Neuron (in vitro differentiated cells): ENCODE results near the gene STK32B.

Experiments used
- H2AFZ ChIP-seq: one replicate; pipeline ENCODE4 v1.6.1; 2013; ENCODE audit warnings: low read depth, mild to moderate bottlenecking, inconsistent platforms, low read length, moderate library complexity
- H3K27me3 ChIP-seq: one replicate; pipeline ENCODE4 v1.6.1; 2013; ENCODE audit warnings: low read length; ENCODE audit not compliant: insufficient read depth
- H3K36me3 ChIP-seq: one replicate; pipeline ENCODE4 v1.6.1; 2013; ENCODE audit warnings: low read length; ENCODE audit not compliant: insufficient read depth
- H3K4me1 ChIP-seq: one replicate; pipeline ENCODE4 v1.6.1; 2013; ENCODE audit warnings: low read length; ENCODE audit not compliant: insufficient read depth
- H3K4me3 ChIP-seq: 2 replicates; pipeline ENCODE4 v1.5.1; 2013; ENCODE audit warnings: mild to moderate bottlenecking, low read length, moderate library complexity
- H3K9me3 ChIP-seq: one replicate; pipeline ENCODE4 v1.6.1; 2013; ENCODE audit warnings: low read length

STK32B gene

GRCh38 chr4:5019274-5019673 lies 32.0 kb upstream of the STK32B start, which contains the start of gene CYTL1:
Gene CYTL1 (minus strand): TSS chr4:5019458. CDS start chr4:5019445, 13 bp downstream.
- Histone ChIP-seq H2AFZ (no peak within 1 kb of the TSS), H3K4me1 (no peaks in the 10 kb centered on the region), H3K27me3 (peaks cover 5% of the 10 kb centered on the region), H3K36me3 (no peaks in the 10 kb centered on the region), H3K4me3 (no peak within 1 kb of the TSS), H3K9me3 (no peaks in the 10 kb centered on the region)

GRCh38 chr4:5019796-5020195 lies 31.5 kb upstream of the STK32B start:
- H3K36me3 ChIP-seq = no peaks in the 10 kb centered on the region
- H3K9me3 ChIP-seq = no peaks in the 10 kb centered on the region
- H2AFZ ChIP-seq = no peak overlapping the region
- peaks cover 5% of the 10 kb centered on the region for H3K27me3 ChIP-seq
- H3K4me1 ChIP-seq = no peaks in the 10 kb centered on the region
- no peak overlapping the region for H3K4me3 ChIP-seq

- Histone ChIP-seq H3K9me3 (no peaks in the 10 kb centered on the region), H3K4me1 (no peaks in the 10 kb centered on the region)
Measured at GRCh38 chr4:5020341-5020740, 30.9 kb upstream of the STK32B start.

GRCh38 chr4:5021546-5021945 lies 29.7 kb upstream of the STK32B start:
- Histone ChIP-seq H3K4me3 (no peak overlapping the region), H3K4me1 (no peaks in the 10 kb centered on the region), H3K9me3 (no peaks in the 10 kb centered on the region), H3K27me3 (peaks cover 5% of the 10 kb centered on the region), H2AFZ (no peak overlapping the region), H3K36me3 (no peaks in the 10 kb centered on the region)

More at GRCh38 chr4:5020341-5020740, 30.9 kb upstream of the STK32B start:
- no peak overlapping the region for H2AFZ ChIP-seq
- no peak overlapping the region for H3K4me3 ChIP-seq
- H3K36me3 ChIP-seq = no peaks in the 10 kb centered on the region
- H3K27me3 ChIP-seq = peaks cover 5% of the 10 kb centered on the region

GRCh38 chr4:5024673-5025072 lies 26.6 kb upstream of the STK32B start:
- no peak overlapping the region for H2AFZ ChIP-seq
- peaks cover under 1% of the 10 kb centered on the region for H3K27me3 ChIP-seq
- H3K4me1 ChIP-seq = no peaks in the 10 kb centered on the region
- H3K36me3 ChIP-seq = no peaks in the 10 kb centered on the region
- no peaks in the 10 kb centered on the region for H3K9me3 ChIP-seq
- H3K4me3 ChIP-seq = no peak overlapping the region

- Histone ChIP-seq H3K36me3 (no peaks in the 10 kb centered on the region), H3K27me3 (no peaks in the 10 kb centered on the region), H2AFZ (no peak overlapping the region), H3K4me1 (no peaks in the 10 kb centered on the region), H3K4me3 (no peak overlapping the region), H3K9me3 (no peaks in the 10 kb centered on the region)
Measured at GRCh38 chr4:5026371-5026770, 24.9 kb upstream of the STK32B start.

- H3K9me3 ChIP-seq = no peaks in the 10 kb centered on the region
- no peaks in the 10 kb centered on the region for H3K27me3 ChIP-seq
- no peak overlapping the region for H2AFZ ChIP-seq
- no peak overlapping the region for H3K4me3 ChIP-seq
- H3K4me1 ChIP-seq = no peaks in the 10 kb centered on the region
- H3K36me3 ChIP-seq = no peaks in the 10 kb centered on the region
Measured at GRCh38 chr4:5027346-5027745, 23.9 kb upstream of the STK32B start.

- Histone ChIP-seq H3K9me3 (no peaks in the 10 kb centered on the region), H2AFZ (no peak overlapping the region), H3K36me3 (no peaks in the 10 kb centered on the region), H3K27me3 (peaks cover 2% of the 10 kb centered on the region), H3K4me3 (no peak overlapping the region), H3K4me1 (no peaks in the 10 kb centered on the region)
Measured at GRCh38 chr4:5028480-5028879, 22.8 kb upstream of the STK32B start.

- Histone ChIP-seq H3K36me3 (no peaks in the 10 kb centered on the region), H2AFZ (no peak overlapping the region), H3K9me3 (no peaks in the 10 kb centered on the region), H3K4me3 (no peak overlapping the region), H3K4me1 (no peaks in the 10 kb centered on the region), H3K27me3 (peaks cover 3% of the 10 kb centered on the region)
Measured at GRCh38 chr4:5029447-5029846, 21.8 kb upstream of the STK32B start.

- Histone ChIP-seq H3K36me3 (no peaks in the 10 kb centered on the region), H3K27me3 (peaks cover 6% of the 10 kb centered on the region), H3K4me3 (no peak overlapping the region), H3K9me3 (no peaks in the 10 kb centered on the region), H2AFZ (no peak overlapping the region), H3K4me1 (no peaks in the 10 kb centered on the region)
Measured at GRCh38 chr4:5030221-5030620, 21.1 kb upstream of the STK32B start.

- no peaks in the 10 kb centered on the region for H3K9me3 ChIP-seq
- H3K36me3 ChIP-seq = no peaks in the 10 kb centered on the region
- no peak overlapping the region for H2AFZ ChIP-seq
- peaks cover 6% of the 10 kb centered on the region for H3K27me3 ChIP-seq
- H3K4me3 ChIP-seq = no peak overlapping the region
- no peaks in the 10 kb centered on the region for H3K4me1 ChIP-seq
Measured at GRCh38 chr4:5030927-5031326, 20.4 kb upstream of the STK32B start.

- no peaks in the 10 kb centered on the region for H3K4me1 ChIP-seq
- no peak overlapping the region for H2AFZ ChIP-seq
- no peak overlapping the region for H3K4me3 ChIP-seq
- no peaks in the 10 kb centered on the region for H3K36me3 ChIP-seq
- H3K27me3 ChIP-seq = peaks cover 6% of the 10 kb centered on the region
- H3K9me3 ChIP-seq = no peaks in the 10 kb centered on the region
Measured at GRCh38 chr4:5032813-5033212, 18.5 kb upstream of the STK32B start.

- Histone ChIP-seq H3K27me3 (peaks cover 6% of the 10 kb centered on the region), H3K4me3 (no peak overlapping the region), H3K4me1 (no peaks in the 10 kb centered on the region), H3K9me3 (no peaks in the 10 kb centered on the region), H3K36me3 (no peaks in the 10 kb centered on the region), H2AFZ (no peak overlapping the region)
Measured at GRCh38 chr4:5033281-5033841, 17.9 kb upstream of the STK32B start.

GRCh38 chr4:5034206-5034605 lies 17.1 kb upstream of the STK32B start:
- Histone ChIP-seq H3K9me3 (no peaks in the 10 kb centered on the region), H3K27me3 (peaks cover 6% of the 10 kb centered on the region)

More at GRCh38 chr4:5034206-5034605, 17.1 kb upstream of the STK32B start:
- H3K4me3 ChIP-seq = no peak overlapping the region
- H3K4me1 ChIP-seq = no peaks in the 10 kb centered on the region
- H2AFZ ChIP-seq = no peak overlapping the region
- H3K36me3 ChIP-seq = no peaks in the 10 kb centered on the region
